LoVo (cell line): ENCODE data around the gene CASP14.
A peak's percentile ranks its signal among the peaks of the same experiment; 100 is the strongest.
"Not testable (repeated sequence)": the region's sequence is repeated elsewhere in the genome, so short reads cannot be mapped to it uniquely, and the experiment has no call there.

Experiments used
- DNase-seq: peaks from one replicate; pipeline ENCODE4 v3.0.0-alpha.2; 2016; ENCODE audit warnings: low spot score

Gene CASP14, protein sequence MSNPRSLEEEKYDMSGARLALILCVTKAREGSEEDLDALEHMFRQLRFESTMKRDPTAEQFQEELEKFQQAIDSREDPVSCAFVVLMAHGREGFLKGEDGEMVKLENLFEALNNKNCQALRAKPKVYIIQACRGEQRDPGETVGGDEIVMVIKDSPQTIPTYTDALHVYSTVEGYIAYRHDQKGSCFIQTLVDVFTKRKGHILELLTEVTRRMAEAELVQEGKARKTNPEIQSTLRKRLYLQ

DNA sequence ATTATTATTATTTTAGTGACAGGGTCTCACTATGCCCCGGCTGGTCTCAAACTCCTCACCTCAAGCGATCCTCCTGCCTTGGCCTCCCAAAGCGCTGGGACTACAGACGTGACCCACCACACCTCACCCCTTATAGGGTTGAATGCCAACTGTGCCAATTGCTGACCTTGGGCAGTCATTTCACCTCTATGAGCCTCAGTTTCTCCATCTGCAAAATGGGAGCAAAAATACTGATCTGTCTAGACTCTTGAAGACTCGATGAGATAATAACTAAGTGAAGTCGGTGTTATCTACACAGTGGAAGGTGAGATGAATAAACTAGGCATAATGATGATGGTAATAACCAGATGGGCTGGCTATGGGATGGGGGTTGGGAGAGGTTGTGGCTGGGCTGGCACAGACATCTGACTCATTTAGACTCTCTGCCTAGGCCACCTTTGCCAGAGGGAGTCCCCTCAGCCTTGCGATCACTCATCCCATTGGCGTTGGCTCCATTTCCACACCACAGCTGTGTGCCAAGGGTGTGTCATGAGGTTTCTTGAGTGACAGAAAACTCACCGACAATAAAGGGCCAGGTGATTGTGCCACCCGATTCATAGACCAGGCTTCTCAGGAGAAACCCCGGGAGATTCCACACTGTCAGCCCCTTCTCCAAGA is at the start of gene CASP14:
TSS of gene CASP14 (plus strand) at position 596 of the 657 bp plus-strand sequence. CDS start 2,772 bp downstream, outside the sequence.
- DNase-seq = no peak

DNA sequence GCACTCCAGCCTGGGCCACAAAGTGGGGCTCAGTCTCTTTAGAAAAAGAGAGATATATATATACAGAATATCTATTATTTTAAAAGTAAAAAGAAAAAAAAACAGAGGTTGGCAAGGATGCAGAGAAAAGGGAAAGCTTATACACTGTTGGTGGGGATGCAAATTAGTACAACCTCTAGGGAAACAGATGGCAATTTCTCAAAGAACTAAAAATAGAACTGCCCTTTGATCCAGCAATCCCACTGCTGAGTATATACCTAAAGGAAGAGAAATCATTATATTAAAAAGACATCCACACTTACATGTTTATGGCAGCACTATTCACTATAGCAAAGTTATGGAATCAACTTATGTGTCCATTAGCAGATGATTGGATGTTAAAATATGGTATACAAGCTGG is 41.0 kb upstream of the CASP14 start:
- no peak for DNase-seq

DNA sequence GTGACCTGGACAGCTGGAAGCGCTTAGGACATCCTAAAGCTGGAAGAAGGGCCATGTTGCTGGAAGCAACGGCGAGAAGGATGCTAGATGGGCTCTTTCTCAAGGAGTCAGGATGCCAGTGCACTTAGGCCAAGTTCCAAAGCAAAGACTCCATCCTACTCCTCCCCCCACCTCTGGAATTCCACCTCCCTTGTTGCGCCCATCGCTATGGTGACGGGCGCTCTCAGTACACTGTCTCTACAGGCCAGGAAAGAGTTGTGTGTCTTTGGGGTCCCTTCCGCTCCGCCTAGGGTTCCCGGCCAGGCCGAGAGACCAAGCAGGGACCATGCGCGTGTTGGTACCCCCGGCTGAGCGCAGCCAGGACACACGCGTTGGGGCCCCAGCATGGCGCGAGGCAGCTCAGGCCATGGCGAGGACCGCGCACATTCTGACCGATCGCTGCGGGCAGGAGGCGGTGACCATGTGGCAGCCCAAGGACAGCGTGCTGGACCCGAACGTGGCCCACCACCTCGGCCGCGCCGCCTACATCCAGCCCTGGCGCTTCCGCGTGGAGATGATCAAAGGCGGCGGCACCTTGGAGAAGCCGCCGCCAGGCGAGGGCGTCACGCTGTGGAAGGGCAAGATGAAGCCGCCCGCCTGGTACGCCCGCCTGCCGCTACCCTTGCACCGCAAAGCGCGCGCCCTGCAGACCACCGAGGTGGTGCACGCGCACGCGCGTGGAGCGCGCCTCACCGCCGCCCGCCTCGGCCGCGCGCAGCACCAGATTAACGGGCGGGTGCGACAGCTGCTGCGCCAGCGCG is 38.6 kb upstream of the CASP14 start:
- DNase-seq = no peak

DNA sequence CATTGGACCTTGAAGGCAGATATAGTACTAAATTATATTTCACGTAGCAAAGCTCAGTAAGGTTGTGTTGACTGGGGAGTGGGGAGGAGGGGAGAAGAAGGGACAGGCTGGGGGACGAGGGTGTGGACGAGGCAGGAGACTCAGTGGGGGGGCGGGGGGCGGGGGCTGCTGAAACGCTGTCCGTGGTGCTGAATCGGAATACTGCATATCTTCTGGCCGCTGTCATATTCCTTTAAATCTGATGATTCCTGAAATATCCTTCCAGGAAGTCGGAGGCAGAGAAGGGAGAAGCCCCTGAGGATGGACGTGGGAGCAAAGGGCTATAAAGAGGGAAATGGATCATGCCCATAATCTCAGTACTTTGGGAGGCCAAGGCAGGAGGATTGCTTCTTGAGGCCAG is 34.7 kb upstream of the CASP14 start:
- DNase-seq = no peak

DNA sequence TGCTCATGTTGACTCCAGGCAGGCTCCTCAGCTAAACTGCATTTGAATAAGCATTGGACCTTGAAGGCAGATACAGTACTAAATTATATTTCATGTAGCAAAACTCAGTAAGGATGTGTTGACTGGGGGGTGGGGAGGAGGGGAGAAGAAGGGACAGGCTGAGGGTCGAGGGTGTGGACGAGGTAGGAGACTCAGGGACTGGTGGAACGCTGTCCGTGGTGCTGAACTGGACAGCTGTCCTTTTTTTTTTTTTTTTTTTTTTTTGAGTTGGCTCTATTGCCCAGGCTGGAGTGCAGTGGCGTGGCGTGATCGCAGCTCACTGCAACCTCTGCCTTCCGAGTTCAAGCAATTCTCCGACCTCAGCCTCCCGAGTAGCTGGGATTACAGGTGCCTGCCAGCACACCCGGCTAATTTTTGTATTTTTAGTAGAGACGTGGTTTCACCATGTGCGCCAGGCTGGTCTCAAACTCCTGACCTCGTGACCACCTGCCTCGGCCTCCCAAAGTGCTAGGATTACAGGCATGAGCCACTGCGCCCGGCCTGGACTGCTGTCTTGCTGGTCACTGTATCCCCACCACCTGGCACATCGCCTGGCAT is 33.2 kb upstream of the CASP14 start:
- DNase-seq = peak; percentile 41

DNA sequence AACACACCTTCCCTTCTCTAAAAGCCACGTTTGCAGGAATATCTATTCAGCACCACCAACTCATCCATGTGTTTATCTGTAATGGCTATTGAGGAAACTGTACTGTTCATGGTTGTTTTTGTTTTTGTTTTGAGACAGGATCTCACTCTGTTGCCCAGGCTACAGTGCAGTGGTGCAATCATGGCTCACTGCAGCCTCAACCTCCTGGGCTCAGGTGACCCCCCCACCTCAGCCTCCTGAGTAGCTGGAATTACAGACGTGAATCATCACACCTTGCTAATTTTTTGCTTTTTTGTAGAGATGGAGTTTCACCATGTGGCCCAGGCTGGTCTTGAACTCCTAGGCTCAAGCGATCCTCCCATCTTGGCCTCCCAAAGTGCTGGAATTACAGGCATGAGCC is 30.4 kb upstream of the CASP14 start:
- not testable (repeated sequence) for DNase-seq

DNA sequence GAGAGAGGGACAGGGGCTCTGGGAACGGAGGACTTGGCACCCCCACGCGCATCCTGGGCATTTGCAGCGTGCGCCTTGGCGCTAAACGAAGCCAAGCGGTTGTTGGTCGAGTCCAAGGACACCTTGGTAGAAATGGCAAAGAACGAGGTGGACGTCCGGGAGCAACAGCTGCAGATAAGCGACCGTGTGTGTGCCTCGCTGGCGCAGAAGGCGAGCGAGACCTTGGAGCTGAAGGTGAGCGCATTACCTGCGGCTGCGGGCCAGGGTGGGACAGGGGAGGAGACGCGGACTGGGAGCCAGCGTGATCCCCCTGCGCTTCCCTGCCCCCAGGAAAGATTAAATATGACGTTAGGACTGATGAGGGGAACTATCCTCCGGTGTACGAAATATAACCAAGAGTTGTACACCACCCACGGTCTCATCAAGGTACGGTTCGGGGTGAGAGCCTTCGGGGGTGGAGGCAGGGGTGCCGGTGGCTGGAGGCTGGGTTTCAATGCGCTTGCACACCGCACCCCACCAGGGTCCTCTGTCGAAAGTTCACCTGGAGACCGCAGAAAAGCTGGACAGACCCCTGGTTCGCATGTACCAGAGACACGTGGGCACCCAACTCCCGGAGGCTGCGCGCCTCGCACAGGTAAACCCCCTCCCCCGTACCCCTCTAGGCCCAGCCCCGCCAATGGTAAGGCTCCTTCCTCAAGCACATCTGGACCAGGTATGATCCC is 27.8 kb upstream of the CASP14 start:
- DNase-seq = no peak

DNA sequence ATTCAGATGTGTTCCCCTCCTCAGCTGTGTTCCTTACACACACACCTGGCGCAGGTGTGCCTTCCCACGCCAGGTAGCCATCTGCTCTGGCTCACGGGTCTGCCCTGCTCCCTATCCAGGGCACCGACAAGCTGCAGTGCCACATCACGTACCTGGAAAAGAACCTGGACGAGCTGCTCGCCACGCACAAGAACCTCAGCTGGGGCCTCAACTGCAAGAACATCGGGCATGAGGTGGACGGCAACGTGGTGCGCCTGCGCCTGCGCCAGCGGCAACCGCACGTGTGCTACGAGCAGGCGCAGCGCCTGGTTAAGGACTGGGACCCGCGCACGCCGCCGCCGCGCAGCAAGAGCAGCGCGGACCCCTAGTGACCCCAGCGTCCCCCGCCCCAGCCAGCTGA is 26.5 kb upstream of the CASP14 start:
- no peak for DNase-seq

DNA sequence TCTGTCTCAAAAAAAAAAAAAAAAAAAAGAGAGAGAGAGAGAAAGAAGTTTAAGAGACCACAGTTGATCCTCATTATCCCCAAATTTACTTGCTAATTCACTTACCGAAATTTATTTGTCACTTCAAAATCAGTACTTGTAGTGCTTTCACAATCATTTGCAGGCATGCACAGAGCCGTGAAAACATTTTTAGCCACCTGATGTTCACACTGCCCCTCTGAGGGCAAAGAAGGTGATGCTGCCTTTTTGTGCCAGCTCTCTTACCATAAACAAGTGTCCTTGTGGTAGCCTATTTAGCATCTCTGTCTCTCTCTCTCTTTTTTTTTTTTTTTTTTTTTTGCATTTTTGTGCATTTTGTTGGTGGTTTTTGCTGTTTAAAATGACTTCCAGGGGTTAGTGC is 24.1 kb upstream of the CASP14 start:
- DNase-seq = no peak

DNA sequence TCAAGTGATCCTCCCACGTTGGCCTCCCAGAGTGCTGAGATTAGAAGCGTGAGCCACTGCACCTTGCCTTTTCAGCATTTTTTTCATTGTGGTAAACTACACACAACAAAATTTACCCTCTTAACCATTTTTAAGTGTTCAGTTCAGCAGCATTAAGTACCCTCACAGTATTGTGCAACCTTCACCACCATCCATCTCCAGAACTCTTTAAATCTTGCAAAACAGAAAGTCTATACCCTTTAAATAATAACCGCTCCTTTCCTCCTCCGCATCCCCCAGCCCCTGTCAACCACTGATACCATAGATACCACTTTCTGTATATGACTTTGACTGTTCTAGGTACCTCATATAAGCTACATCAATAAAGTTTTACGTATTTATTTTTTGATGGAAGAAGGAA is 20.8 kb upstream of the CASP14 start:
- no peak for DNase-seq

DNA sequence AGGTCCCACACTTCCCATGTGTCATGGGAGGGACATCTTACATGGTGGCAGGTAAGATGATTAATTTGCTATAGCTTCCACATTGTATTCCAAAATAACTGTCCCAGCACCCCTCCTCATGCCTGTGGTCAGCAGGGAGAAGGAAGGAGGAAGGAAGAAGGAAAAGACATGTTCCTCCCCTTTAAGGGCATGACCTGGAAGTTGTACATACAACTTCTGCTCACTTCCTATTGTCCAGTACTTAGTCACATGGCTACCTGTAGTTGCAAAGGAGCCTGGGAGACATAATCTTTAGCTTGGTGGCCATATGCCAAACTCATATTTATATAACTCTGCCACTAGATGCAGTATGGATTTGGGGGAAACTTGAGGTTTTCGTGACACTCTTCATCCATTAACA is 17.6 kb upstream of the CASP14 start:
- no peak for DNase-seq

DNA sequence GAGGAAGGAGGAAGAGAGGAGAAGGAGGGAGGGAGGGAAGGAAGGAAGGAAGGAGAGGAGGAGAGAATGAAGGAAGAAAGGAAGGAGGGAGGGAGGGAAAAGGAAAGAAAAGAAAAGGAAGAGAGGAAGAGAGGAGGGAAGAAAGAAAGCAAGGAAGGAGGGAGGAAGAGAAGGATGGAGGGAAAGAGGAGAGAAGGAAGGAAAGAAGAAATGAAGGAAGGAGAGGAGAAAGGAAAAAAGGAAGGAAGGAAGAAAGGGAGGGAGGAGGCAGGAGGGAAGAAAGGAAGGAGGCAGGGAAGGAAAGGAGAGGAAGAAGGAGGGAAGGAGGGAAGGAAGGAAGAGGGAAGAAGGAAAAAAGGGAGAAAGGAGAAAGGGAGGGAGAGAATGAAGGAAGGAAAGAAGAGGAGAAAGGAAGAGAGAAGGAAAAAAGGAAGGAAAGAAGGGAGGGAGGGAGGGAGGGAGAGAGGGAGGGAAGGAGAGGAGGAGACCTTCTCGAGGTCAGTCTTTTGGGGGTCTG is 13.4 kb upstream of the CASP14 start:
- no peak for DNase-seq

DNA sequence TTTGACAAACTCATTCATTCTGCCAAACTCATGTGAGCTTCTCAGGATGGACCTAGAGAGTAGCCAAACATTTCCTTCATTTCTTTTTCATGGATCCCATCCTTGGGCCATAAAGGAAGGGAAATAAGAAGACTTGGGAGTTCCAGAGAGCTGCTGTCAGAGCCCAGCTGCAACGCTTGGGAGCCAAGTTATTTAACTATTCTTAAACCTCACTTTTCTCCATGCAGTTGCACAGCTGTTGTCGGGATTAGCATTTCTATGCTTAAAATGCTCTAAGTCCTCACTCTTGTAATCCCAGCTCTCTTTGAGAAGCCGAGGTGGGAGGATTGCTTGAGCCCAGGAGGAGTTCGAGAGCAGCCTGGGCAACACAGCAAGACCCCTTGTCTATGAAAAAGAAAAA is 11.7 kb upstream of the CASP14 start:
- no peak for DNase-seq

DNA sequence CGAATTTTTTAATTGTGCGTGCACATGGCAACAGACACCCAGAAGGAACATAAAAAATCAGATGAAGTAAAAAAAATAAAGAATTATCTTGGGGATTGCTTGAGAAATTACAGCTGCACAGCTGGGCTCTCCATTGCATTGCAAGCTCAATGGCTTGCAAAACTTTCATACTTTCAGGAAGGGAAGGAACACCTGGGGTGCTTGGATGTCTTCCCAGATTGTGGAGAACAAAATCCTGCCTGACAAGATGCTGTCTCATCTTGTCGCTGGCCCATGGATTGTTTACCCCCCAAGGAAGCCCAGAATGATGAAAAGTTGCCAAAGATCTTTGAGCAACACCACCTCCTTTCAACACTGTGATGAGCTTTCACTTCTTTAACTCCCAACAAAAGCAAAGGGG is 11.0 kb upstream of the CASP14 start:
- no peak for DNase-seq

DNA sequence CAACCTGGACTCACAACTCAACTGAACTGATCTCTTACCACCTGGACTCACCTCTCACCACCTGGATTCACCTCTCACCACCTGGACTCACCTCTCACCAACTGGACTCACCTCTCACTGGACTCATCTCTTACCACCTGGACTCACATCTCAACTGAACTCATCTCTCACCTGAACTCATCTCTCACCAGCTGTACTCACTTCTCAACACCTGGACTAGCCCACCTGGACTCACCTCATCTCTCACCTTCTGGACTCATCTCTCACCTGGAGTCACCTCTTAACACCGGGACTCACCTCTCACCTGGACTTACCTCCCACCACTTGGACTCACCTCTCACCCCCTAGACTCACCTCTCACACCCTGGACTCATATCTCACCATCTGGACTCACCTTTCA is 7.3 kb upstream of the CASP14 start:
- no peak for DNase-seq

DNA sequence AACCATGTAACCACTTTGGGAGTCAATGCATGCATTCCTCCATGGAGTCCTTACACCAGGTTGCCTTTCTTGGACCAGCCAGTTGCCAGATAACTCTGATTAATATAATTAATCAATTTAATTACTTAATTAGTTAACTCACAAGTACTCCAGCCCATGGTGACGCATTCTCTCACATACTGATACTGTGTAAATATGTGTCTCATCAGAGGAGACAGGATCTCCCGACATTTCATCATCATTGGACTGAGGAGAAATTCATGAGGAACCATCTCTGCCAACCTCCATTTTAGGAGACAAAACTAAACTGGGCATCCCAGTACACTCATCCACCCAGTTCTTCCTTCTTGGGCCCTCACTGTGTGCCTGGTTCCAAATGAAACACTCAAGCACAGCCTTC is 6.5 kb upstream of the CASP14 start:
- DNase-seq = no peak

DNA sequence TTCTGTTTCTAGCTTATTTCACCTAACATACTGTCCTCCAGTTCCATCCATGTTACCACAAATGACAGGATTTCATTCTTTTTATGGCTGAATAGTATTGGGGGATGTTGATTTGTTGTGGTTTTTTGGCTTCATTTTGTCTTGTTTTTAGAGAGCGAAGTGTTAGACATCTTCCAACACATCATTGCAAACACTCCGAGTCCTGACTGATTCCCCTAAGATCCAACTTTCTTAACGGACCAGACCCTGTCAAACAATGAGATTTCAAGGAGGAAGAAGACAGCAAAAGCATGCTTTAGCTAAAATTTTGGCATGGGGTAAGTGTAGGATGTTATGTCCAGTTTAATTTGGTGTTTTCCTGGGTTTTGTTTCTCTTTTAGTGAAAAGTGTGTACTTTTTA is 3.8 kb upstream of the CASP14 start:
- DNase-seq = no peak

DNA sequence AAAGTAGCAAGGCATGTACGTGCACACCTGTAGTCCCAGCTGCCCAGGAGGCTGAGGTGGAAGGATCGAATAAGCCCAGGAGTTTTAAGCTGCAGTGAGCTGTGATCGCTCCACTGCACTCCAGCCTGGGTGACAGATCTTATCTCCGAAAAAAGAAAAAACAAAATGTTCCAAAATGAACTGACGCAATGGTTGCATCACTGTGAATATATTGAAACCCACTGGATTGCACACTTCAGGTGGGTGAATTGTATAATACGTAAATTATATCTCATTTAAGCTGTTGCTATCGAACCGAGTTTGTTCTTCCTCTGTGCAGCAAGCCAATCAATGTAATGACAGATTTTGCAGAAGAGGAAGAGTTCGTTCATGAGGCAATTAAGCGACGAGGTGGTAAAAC is 1.6 kb upstream of the CASP14 start:
- no peak for DNase-seq

DNA sequence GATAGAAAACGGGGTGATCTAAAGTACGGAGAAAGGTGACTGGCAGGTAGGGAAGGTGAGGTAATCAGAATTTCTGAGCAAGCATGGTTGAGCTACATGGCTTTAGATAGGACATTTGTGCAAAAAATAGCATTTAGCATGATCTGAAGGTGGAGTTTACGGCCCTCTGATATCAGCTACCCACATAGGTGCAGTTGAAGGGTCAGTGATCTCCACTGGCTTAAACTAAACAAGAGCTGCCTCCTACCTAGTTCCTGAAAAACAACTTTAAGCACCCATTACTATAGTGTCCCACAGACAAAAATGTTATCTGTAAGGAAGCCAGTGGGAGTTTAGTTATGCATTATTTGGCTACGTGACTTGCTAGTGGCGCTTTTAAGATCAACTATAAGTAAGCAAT is 1.2 kb upstream of the CASP14 start:
- DNase-seq = no peak

DNA sequence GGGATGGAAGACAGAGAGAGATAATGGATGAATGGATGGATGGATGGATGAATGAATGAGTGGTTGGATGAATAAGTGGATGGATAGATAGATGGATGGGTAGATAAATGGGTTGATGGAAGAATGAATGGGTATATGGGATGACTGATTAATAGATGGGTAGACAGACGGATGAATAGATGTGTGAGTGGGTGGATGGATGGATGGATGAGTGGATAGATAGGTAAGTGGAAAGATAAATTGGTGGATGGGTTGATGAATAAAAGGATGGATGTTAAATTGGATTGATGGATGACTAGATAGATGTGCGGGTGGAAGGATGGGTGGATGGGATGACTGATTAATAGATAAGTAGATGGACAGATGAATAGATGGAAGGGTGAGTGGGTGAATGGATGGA is 1.4 kb downstream of the CASP14 start:
- no peak for DNase-seq

DNA sequence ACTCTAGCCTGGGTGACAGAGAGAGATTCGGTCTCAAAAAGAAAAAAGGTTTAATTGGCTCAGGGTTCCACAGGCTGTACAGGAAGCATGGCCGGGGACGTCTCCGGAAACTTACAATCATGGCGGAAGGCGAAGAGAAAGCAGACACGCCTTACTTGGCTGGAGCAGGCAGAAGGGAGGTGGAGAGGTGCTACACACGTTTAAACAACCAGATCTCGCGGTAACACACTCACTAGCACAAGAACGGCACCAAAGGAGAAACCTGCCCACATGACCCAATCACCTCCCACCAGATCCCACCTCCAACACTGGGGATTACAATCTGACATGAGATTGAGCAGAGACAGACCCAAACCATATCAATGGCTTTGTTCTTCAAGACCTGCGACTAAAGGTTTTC is 12.8 kb downstream of the CASP14 start:
- DNase-seq = no peak

DNA sequence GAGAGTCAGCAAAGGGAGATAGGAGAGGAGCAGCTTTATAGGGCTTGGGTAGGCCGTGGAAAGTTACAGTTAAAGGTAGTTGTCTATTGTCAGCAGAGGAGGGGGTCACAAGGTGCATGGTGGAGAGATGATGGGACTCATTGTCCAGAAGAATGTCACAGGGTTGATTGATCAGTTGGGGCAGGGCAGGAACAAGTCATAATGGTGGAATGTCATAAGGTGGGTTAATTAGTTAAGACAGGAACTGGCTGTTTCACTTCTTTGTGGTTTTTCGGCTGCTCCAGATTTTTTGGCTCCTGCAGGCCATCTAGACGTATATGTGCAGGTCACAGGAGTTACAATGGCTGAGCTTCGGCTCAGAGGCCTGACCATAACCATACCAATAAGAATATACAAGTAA is 21.1 kb downstream of the CASP14 start:
- DNase-seq = not testable (repeated sequence)
